Smooth muscle cell (in vitro differentiated cells): Measurements from ENCODE around the gene CAMK4. TPM values are rescaled to one million over a fixed set of nuclear protein-coding genes. Genes with fewer than 3 reads are reported as not detected.

Source experiments
- DNase-seq: peaks from one replicate; lab custom pipeline; 2025; ENCODE audit not compliant: unreplicated experiment; lab: John Stamatoyannopoulos, UW
- H2AFZ ChIP-seq: fragments of 200-600 bp; sonication (generic); 2 replicates; pipeline ENCODE4 v1.6.0; 2016; ENCODE audit warnings: antibody characterized with exemption, low read depth, mild to moderate bottlenecking
- H3F3A ChIP-seq: fragments of 200-600 bp; sonication (generic); 2 replicates; pipeline ENCODE4 v1.6.0; 2017; ENCODE audit warnings: antibody characterized with exemption, low read depth
- H3K27ac ChIP-seq: fragments of 200-600 bp; sonication (generic); 2 replicates; pipeline ENCODE4 v1.5.1; 2016; ENCODE audit warnings: low read depth, mild to moderate bottlenecking
- H3K27me3 ChIP-seq: fragments of 200-600 bp; sonication (generic); 2 replicates; pipeline ENCODE4 v1.6.1; 2016; ENCODE audit warnings: low read depth, mild to moderate bottlenecking
- H3K36me3 ChIP-seq: fragments of 200-600 bp; sonication (generic); 2 replicates; pipeline ENCODE4 v1.5.1; 2016; ENCODE audit warnings: low read depth
- H3K4me1 ChIP-seq: fragments of 200-600 bp; sonication (generic); 2 replicates; pipeline ENCODE4 v1.5.1; 2016; ENCODE audit warnings: low read depth
- H3K4me2 ChIP-seq: fragments of 200-600 bp; sonication (generic); 2 replicates; pipeline ENCODE4 v1.6.0; 2016; ENCODE audit warnings: mild to moderate bottlenecking
- H3K4me3 ChIP-seq: fragments of 200-600 bp; sonication (generic); 2 replicates; pipeline ENCODE4 v1.5.1; 2016; ENCODE audit warnings: mild to moderate bottlenecking
- H3K79me2 ChIP-seq: fragments of 200-600 bp; sonication (generic); 2 replicates; pipeline ENCODE4 v1.6.0; 2016; ENCODE audit warnings: low read depth, mild to moderate bottlenecking
- H3K9ac ChIP-seq: fragments of 200-600 bp; sonication (generic); 2 replicates; pipeline ENCODE4 v1.6.0; 2016; ENCODE audit warnings: low read depth
- H3K9me3 ChIP-seq: fragments of 200-600 bp; sonication (generic); replicated peaks from 2 replicates; pipeline ENCODE4 v1.5.1; 2016; ENCODE audit warnings: low read depth
- H4K20me1 ChIP-seq: fragments of 200-600 bp; sonication (generic); 2 replicates; pipeline ENCODE4 v1.6.0; 2016; ENCODE audit warnings: low read depth
- WGBS: methylation state at CpG from one replicate; pipeline ENCODE4 v1.1.7; 2016; ENCODE audit warnings: low lambda C conversion rate; 5-methylcytosine and 5-hydroxymethylcytosine counted together
- polyA plus RNA-seq: library from polyadenylated mRNA; unstranded; fragments of >200 nt; fragmentation: Nextera tagmentation; extraction: Ambion mirVana; gene quantifications from 2 replicates; pipeline ENCODE4 v1.2.1, GENCODE V29; 2016
- total RNA-seq: library from RNA; depleted of rRNA; stranded (reverse); fragments of >200 nt; gene quantifications from 2 replicates; pipeline ENCODE4 v1.2.3, GENCODE V29; 2014
- TF ChIP-seq, protein P1 (sequence below): fragments of 200-600 bp; sonication (generic); IDR thresholded peaks from 2 replicates; pipeline ENCODE4 v1.5.1; 2017; ENCODE audit warnings: borderline replicate concordance, mild to moderate bottlenecking, antibody characterized with exemption; ENCODE audit not compliant: insufficient read depth, poor library complexity, severe bottlenecking

Gene CAMK4
- total and polyA plus RNA-seq, 2 experiments from 2014 or later: 1.1 to 3.6 TPM

DNA sequence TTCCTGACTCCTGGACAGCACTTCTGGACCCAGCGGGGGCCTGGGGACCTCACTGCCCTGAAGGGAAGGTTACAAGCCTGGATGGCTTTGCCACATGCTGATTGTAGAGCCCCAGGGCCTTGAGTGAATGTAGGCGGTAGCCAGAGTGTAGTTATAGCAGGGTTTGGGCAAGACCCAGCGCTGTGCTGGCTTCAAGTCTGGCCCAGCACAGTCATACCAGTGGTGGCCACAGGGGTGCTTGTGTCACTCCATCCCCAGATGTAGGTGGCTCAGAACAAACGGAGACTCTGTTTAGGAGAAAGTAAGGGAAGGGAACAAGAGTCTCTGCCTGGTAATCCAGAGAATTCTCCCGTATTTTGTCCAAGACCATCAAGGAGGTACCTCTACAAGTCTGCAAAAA, 203.6 kb downstream of the CAMK4 start:
- Histone ChIP-seq H3K4me3 (no peak overlapping the region), H2AFZ (no peak overlapping the region), H4K20me1 (no peaks in the 10 kb centered on the region), H3K4me2 (no peak overlapping the region), H3K9ac (no peak overlapping the region), H3K27me3 (no peaks in the 10 kb centered on the region), H3K9me3 (no peaks in the 10 kb centered on the region), H3K79me2 (no peaks in the 10 kb centered on the region), H3K27ac (no peak overlapping the region), H3F3A (no peaks in the 10 kb centered on the region), H3K4me1 (no peaks in the 10 kb centered on the region), H3K36me3 (no peaks in the 10 kb centered on the region)
- WGBS: 87% methylated on average over 5 of the region's 5 CpGs
- TF ChIP-seq, protein P1, sequence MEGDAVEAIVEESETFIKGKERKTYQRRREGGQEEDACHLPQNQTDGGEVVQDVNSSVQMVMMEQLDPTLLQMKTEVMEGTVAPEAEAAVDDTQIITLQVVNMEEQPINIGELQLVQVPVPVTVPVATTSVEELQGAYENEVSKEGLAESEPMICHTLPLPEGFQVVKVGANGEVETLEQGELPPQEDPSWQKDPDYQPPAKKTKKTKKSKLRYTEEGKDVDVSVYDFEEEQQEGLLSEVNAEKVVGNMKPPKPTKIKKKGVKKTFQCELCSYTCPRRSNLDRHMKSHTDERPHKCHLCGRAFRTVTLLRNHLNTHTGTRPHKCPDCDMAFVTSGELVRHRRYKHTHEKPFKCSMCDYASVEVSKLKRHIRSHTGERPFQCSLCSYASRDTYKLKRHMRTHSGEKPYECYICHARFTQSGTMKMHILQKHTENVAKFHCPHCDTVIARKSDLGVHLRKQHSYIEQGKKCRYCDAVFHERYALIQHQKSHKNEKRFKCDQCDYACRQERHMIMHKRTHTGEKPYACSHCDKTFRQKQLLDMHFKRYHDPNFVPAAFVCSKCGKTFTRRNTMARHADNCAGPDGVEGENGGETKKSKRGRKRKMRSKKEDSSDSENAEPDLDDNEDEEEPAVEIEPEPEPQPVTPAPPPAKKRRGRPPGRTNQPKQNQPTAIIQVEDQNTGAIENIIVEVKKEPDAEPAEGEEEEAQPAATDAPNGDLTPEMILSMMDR: no peak
- no peak for DNase-seq

DNA sequence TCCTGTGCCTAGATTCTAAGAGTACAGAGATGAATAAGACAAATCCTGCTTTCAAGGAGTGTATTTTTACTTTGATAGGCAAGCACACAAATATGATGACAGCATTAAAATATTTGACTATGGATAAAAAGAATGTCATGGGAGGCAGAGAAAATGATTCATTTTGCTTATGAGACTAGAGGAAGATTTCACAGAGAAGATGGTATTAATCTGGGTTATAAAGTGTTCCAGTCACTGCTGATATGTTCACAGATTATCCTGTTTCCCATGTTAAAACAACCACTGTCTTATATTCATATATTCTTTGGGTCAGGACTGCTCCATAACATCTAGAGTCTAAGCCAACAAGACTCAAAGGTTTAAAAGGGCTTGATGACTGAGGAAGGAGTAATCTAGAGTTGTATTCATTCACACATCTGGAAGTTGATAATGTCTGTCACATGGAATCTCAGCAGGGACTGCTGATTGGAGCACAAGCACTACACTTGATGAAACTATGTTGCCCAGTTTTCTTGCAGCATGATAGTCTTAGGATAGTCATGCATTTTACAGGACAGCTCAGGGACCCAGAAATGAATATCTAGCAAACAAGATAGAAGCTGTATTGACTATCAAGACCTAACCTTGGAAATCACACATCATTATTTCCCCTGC, 208.8 kb downstream of the CAMK4 start:
- H2AFZ ChIP-seq: no peak overlapping the region
- H3K9ac ChIP-seq: no peak overlapping the region
- no peak overlapping the region for H3K27ac ChIP-seq
- no peaks in the 10 kb centered on the region for H3K27me3 ChIP-seq
- no peak overlapping the region for H3K4me2 ChIP-seq
- H4K20me1 ChIP-seq: no peaks in the 10 kb centered on the region
- no peak for DNase-seq
- no peaks in the 10 kb centered on the region for H3K79me2 ChIP-seq
- H3K36me3 ChIP-seq: no peaks in the 10 kb centered on the region
- no peak overlapping the region for H3K4me3 ChIP-seq
- H3K4me1 ChIP-seq: no peaks in the 10 kb centered on the region
- H3F3A ChIP-seq: no peaks in the 10 kb centered on the region
- TF ChIP-seq, protein P1: no peak
- H3K9me3 ChIP-seq: no peaks in the 10 kb centered on the region

DNA sequence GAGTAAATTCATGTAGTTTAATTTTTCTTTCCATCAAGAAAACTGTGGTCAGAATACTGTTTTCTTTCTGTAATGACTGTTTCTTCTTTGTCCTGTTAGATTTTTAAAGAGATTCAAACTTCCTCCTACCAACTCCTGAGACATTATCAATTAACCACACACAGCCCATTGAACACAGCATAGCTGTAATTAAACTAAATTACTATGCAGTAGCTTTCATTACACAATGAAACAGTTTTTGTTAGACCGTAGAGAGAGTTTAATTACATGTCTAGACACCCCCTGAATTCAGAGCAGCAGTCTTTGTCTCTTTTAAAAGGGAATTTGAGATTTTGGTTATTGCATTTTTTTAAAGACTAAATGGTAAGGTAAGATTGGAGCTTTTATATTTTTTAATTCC, 210.6 kb downstream of the CAMK4 start:
- no peak for DNase-seq
- no peak overlapping the region for H3K27ac ChIP-seq
- H3K4me3 ChIP-seq: no peak overlapping the region
- no peak overlapping the region for H3K9ac ChIP-seq
- no peaks in the 10 kb centered on the region for H3F3A ChIP-seq
- no peak overlapping the region for H2AFZ ChIP-seq
- TF ChIP-seq, protein P1: no peak
- H3K79me2 ChIP-seq: no peaks in the 10 kb centered on the region
- WGBS: 74% methylated on average over 1 of the region's 1 CpG
- no peak overlapping the region for H3K4me2 ChIP-seq
- no peaks in the 10 kb centered on the region for H4K20me1 ChIP-seq
- no peaks in the 10 kb centered on the region for H3K27me3 ChIP-seq
- no peaks in the 10 kb centered on the region for H3K4me1 ChIP-seq
- H3K9me3 ChIP-seq: no peaks in the 10 kb centered on the region
- no peaks in the 10 kb centered on the region for H3K36me3 ChIP-seq

DNA sequence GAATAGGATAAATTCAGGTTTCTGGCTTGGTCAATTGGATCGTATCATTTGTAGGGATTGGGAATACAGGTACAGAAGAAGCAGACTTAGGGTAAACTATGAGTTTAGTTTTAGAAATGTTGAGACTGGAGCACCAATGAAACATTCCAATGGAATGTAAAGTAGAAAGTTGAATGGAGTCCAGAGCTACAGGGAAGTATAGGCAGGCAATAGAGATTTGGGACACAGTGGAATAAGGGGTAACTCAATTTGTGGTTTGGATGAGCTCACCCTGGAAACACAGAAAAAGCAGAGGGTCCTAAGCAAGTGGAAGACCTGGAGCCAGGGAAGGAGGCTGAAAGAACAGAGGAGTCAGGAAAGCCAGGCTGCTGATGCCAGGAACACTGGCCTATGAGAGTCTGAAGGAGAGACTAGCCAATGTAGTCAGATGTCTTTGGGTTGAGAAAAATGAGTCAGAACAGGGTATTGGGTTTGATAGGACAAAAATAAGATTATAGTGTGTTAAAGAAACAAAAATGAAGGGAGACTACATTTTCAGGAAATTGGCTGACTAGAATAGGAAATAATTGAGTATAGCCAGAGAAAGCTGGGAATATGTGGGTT, 215.4 kb downstream of the CAMK4 start:
- TF ChIP-seq, protein P1: no peak
- no peak overlapping the region for H3K4me3 ChIP-seq
- no peak for DNase-seq
- H3K27ac ChIP-seq: no peak overlapping the region
- H3K9me3 ChIP-seq: no peaks in the 10 kb centered on the region
- no peaks in the 10 kb centered on the region for H4K20me1 ChIP-seq
- no peaks in the 10 kb centered on the region for H3K4me1 ChIP-seq
- no peaks in the 10 kb centered on the region for H3K27me3 ChIP-seq
- no peak overlapping the region for H3K4me2 ChIP-seq
- no peaks in the 10 kb centered on the region for H3K36me3 ChIP-seq
- H3K79me2 ChIP-seq: no peaks in the 10 kb centered on the region
- H3K9ac ChIP-seq: no peak overlapping the region
- WGBS: 86% methylated on average over 1 of the region's 1 CpG
- H2AFZ ChIP-seq: no peak overlapping the region
- no peaks in the 10 kb centered on the region for H3F3A ChIP-seq
